ENCODE results near the gene MTF1.

DNA sequence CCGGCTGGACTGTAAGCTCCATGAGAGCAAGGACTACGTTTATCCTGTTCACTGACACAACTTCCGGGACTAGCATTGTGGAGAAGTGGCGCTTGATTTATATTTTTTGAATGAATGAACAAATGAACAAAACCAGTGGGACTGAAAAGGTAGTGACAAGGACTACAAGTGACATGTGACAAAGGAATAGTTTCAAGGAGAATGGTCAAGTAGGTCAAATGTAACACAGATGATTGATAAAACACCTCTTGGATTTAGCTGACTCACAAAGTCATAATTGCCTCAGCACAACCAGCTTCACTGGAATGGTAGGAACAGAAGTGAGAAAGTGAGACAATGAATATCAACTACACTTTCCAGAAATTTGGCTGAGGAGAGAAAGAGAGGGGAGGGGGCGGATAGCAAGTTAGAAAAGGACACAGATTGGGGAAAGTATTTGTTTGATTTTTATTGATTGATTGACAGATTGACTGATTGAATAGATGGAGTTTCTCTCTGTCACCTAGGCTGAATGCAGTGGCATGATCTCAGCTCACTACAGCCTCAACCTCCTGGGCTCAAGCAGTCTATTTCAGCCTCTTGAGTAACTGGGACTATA is 14.2 kb downstream of the MTF1 start:
- TF ChIP-seq, protein P1, sequence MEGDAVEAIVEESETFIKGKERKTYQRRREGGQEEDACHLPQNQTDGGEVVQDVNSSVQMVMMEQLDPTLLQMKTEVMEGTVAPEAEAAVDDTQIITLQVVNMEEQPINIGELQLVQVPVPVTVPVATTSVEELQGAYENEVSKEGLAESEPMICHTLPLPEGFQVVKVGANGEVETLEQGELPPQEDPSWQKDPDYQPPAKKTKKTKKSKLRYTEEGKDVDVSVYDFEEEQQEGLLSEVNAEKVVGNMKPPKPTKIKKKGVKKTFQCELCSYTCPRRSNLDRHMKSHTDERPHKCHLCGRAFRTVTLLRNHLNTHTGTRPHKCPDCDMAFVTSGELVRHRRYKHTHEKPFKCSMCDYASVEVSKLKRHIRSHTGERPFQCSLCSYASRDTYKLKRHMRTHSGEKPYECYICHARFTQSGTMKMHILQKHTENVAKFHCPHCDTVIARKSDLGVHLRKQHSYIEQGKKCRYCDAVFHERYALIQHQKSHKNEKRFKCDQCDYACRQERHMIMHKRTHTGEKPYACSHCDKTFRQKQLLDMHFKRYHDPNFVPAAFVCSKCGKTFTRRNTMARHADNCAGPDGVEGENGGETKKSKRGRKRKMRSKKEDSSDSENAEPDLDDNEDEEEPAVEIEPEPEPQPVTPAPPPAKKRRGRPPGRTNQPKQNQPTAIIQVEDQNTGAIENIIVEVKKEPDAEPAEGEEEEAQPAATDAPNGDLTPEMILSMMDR (IDR thresholded peaks at IDR 0.05) = no peak
- no peak for TF ChIP-seq POLR2A (IDR thresholded peaks at IDR 0.05)
- no peak for TF ChIP-seq POLR2AphosphoS5 (IDR thresholded peaks at IDR 0.05)
